GM19238 (cell line): ENCODE results near the gene PRODH2.

Experiments
- DNase-seq: peaks from one replicate; pipeline ENCODE4 v3.0.0; 2011; ENCODE audit warnings: low spot score; ENCODE audit not compliant: insufficient read length

The PRODH2 gene

DNA sequence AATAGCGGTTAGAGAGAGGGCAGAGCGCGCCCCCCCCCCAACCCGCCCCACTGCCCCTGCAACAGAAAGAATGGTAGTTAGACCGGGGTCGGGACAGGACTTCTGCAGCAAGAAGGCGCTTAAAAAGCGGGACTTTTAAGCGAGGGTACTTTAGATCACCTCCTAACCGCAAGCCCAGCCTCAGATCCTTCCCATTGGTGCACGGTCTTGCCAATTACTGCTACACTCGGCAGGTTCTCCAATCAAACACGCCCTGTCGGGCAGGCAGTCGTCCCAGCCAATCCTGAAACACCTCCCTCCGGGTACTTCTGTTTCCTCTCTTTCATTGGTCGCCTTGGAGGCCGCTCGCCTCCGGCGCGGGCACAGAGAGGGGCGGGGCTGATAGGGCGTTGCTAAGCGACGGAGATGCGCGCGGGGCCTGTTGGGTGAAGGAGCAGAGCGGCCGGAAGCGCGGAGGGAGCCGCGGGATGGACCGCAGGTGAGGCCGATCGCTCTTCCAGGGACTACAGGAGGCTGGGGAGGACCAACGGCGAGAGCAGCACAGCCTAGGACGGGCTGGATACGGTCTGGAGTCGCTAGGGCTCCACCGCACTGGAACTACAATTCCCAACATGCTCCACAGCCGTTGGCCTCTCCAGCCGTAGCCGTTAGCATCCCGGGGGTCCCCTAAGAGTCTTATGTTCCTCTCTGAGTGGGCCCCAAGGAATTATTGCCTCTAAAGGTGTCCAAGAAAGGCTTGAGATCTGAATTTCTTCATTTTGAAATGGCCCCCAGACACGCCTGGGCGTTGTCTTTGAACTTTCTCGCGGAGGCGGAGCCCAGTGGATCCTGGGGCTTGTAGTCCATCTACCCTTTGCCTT lies 54.7 kb downstream of the PRODH2 start, which contains the start of gene PROSER3:
PROSER3 (plus strand) TSS at position 428 of the 860 bp plus-strand sequence; CDS start at position 468, 40 bp downstream.
- DNase-seq: peak; percentile 99

DNA sequence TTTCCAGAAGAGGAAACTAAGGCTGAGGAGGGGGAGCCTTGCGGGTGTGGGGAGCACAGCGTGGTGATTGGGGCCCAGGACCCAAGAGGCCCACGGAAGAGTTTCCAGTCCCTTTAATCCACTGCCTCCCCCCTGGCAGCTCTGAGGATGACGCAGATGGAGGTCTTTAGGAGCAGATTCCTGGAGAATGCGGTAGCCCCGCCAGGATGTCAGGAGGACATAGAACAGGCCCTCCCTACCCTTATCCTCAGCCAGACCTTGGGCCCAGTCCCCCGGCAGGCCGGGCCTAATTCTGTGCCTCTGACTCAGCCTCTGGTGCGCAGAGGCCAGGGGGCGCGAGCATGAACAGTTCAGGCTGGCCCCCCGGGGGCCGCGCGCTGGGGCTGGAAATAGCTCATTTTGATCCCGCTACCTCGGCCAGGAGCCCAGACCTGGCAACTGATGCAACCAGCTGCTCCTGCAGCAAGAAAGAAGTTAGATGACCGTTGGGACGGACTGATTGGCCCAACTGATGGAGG lies 55.4 kb downstream of the PRODH2 start:
- no peak for DNase-seq

DNA sequence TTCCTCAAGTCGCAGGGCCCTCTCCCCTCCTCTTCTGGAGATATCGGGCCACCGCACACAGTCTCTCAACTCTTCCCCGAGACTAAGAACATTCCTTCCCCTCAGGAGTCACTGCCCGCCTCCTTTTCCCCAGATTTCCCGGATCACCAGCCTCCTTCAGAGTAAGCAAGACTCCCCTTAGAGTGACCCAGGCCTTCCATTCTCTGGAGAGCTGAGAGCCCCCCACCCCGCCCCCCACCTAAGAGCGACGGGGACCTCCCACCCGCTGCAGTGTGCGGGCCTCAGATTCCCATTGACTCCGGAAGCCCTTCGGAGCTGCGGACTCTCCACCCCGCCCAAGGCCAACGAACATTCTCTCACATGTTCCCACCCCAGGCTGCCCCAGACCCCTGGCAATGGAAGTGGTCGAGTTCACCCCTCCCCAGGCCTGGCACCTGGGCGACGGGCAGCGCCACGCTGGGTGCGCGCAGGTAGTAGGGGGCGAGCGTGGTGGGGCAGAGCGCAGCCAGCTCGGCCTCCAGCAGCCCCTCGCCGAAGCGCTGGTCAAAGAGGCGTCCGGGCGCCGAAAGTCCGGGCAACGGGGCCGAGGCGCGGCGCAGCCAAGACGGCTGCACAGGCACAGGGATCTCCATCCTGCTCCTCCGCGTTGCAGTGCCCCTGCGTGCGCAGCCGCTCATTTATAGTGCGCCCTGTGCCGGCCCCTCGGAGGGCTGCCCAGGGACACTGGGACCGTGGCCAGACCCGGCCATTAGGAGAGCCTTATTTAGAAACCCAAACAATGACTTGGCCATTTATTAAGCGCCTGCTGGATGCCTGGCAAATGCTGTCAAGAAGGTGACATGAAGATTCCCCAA lies 56.0 kb downstream of the PRODH2 start, which contains the start of gene HSPB6:
HSPB6 (minus strand) TSS at position 653 of the 854 bp plus-strand sequence; CDS start at position 632, 21 bp downstream.
- no peak for DNase-seq

DNA sequence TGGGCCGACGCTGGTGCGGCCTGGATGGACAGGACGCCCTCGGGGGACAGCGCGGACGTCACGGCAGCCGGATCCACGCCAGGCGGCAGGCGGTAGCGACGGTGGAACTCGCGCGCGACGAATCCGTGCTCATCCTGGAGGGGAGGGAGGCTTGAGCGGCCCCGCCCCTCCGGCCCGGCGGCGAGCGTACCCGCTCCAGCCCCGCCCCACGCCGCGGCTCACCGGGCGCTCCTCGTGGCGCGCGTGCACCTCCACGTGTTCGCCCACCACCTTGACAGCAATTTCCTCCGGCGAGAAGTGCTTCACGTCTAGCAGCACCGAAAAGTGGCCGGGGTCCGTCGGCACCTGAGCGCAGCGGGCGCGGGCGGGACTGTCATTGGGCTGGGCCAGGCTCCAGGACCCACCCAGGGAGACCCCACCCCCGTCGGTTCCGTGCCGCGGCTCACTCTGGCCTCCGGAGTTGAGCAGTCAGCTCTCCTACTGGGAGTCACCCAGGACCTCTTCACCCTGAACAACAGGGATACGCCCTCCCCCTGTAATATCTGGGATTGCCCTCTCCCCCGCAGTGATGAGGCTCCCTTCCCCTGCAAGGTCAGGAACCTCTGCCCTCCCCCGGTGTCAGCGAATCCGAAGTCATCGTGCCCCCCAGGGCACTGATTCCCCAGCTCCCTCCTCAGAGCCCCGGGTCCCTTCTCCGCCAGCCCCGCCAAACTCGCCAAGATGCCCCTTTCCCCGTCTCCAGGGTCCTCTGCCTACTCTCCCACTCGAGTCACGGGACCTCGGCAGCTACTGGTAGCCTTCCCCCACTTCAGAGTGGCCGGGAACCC lies 56.9 kb downstream of the PRODH2 start:
- DNase-seq: no peak

DNA sequence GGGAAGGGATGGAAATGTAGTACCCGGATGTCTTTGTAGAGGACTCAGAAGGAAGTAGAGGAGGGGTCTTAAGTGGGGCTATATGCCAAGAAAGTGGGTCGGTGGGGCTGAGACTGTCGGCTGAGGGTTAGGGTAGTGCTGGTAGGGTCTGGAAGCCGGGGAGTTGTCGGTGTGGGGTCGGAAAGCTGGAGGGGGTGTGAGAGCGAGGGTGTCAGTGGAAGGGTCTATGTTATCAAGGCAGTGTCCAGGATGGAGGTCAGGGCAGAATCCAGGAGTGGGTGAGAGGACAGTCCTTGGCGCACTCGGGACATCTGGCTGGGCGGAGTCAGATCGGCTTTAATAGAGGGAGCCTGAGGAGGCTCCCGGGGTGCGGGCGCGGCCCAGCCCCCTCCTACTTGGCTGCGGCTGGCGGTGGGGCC lies 57.5 kb downstream of the PRODH2 start:
- no peak for DNase-seq

DNA sequence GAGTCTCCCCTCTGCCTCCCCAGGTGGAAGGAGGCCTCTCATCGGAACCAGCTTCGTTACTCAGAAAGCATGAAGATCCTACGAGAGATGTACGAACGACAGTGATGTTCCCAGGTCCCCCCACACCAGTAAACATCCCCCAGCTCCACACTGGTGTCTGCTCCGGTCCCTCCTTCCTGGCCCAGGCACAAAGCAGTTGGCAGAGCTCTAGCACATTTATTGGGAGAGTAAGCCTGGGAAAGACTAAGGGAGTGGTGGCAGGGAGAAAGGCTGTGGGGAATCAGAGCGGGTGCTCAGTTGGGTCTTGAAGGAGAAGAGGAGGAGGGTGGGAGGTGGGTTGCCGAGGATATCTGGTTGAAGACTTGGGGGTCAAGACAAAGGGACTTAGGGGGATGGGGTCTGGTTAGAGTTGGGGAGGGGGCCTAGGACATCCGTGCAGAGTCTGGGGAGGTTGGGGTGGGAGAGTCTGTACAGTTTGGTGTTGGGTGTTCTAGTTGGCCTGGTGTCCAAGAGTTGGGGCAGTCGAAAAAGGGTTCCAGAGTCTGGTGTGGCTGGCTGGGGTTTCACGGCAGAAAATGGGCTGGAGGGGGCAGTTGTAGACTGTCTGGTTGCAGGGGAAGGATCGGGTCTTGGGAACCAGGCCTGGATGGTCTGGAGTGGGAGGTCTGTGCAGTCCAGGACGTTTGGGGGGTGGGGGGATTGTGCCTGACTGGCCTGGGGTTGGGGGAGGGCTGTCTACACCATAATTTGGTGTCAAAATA lies 58.1 kb downstream of the PRODH2 start:
- no peak for DNase-seq

DNA sequence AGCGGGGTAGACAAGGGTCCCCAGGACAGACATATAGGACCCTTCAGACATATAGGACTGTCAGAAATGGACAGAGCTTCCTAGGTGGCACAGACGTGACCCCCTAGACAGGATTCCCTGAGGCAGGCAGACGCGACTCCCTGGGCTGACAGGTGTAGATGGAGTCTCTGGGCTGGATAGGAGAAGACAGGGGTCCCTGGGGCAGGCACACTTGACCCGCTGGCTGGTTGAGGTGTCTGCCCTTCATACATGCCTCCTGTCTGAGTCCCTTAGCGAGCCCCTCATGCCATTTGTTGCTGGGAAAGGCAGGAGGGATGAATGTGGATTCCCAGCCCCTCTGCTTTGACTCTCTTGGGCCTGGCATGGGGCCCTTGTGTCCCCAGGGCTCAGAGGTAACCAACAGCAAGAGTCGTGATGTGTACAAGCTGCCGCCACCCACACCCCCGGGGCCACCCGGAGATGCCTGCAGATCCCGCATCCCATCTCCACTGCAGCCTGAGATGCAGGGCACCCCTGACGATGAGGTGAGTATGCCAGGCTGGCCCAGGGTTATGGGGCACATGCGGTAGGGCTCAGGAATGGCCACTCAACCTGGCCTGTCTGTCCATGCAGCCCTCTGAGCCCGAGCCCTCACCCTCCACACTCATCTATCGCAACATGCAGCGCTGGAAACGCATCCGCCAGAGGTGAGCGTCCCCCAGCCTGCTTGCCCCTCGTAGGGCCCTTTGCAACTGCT lies 58.8 kb downstream of the PRODH2 start:
- DNase-seq: no peak

DNA sequence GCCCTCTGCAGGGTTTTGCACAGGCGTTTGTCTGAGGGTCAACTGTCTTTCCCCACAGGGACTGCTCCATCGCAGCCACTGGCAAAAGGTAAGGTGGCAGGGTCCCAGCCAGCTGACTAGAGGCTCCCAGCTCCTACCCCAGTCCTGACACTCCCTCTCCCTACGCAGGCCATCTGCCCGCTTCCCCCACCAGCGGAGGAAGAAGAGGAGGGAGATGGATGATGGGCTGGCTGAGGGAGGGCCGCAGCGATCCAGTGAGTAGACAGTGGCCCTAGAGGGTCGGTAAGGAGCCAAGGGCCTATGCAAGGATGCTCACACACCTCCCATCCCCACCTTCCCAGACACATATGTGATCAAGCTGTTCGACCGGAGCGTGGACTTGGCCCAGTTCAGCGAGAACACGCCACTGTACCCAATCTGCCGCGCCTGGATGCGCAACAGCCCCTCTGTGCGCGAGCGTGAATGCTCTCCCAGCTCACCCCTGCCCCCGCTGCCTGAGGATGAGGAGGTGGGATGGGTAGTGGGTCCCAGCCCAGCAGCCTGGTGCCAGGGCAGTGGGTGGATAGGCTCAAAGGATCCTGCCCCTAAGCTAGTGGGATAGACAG lies 59.8 kb downstream of the PRODH2 start:
- no peak for DNase-seq

DNA sequence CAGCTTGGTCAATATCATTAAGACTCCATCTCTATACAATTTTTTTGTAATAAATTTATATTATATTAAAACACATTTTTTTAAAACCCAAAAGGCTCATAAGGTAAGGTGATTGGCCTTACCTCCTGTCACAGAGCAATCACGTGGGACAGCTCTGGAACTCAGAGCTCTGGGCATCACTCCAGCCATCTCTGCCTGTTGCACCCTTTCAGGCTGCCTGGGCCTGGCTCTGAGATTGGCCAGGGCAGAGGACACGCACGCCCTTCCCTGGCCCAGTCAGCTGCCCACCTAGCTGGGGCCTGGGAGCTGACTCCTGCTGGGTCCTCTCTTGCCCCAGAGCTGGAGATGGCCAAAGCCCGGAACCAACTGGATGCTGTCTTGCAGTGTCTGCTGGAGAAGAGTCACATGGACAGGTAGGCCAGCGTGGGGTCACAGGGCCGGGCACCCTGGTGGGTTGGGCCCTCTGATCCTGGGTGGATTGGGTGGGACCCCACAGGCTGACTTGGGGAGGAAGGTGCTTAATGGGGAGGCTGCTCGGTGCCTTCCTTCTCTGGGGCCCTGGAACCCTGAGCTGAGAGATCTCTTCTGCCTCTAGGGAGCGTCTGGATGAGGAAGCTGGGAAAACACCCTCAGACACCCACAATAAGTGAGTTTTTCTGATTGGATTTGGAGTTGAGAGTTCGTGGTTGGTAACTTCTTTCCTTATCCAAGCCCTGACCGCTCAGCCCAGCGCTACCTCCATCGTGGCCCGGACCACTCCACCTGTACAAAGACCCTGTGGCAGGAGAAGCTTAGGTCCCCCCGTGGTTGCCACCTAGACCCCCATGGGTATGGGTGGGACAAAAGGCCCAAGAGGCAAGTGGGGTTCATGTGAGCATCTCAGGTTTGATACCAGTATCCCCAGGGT lies 60.6 kb downstream of the PRODH2 start:
- no peak for DNase-seq

DNA sequence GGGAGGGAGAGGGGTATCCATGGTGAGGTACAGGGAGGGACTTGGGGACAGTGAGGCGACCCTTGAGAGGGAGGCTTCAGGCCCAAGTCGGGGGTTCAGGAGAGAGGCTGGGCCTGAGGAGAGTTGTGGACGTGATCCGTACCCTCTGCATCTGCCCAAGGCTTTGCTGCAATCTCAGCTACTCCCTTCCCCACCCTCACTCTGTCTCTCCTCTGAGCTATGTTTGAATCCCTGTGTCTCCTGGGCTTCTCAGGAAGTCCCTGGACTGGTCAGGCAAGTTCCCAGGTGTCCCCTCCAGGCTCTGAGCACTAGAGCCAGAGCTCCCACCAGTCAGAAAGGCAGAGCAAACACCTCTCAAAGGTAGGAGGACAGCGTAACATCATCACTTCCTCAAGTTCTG lies 62.5 kb downstream of the PRODH2 start:
- no peak for DNase-seq
